Measurements from ENCODE around the gene TBL3.
A peak's percentile ranks its signal among the peaks of the same experiment; 100 is the strongest.
"Not testable (repeated sequence)": the region's sequence is repeated elsewhere in the genome, so short reads cannot be mapped to it uniquely, and the experiment has no call there.

The TBL3 gene

GRCh38 chr16:2009164-2009711 lies 37.4 kb downstream of the TBL3 start:
- Histone ChIP-seq H3K4me1 (ENCODE audit: insufficient read depth, low read length, poor library complexity, severe bottlenecking) (peaks cover 10% of the 10 kb centered on the region), H3K9ac (ENCODE audit: low read depth, low read length, poor library complexity, severe bottlenecking) (peak overlapping the region; percentile 82), H4K20me1 (ENCODE audit: insufficient read depth, low read length, poor library complexity, severe bottlenecking) (peaks cover 17% of the 10 kb centered on the region), H3K36me3 (ENCODE audit: insufficient read depth, low read length) (no peaks in the 10 kb centered on the region), H3K27me3 (ENCODE audit: insufficient read depth, low read length, poor library complexity, severe bottlenecking) (no peaks in the 10 kb centered on the region), H3K4me3 (ENCODE audit: low read length, poor library complexity, severe bottlenecking) (peak overlapping the region; percentile 80), H3K4me2 (ENCODE audit: low read depth, low read length, poor library complexity, severe bottlenecking) (peak overlapping the region; percentile 95), H3F3A (ENCODE audit: low read depth) (no peaks in the 10 kb centered on the region), H3K9me2 (replicated peaks; ENCODE audit: low read depth, low read length) (no peaks in the 10 kb centered on the region), H3K9me3 (ENCODE audit: insufficient read depth, low read depth, low read length) (no peaks in the 10 kb centered on the region), H3K79me2 (ENCODE audit: insufficient read depth, low read length) (peaks cover 48% of the 10 kb centered on the region), H2AFZ (ENCODE audit: low read length) (no peak overlapping the region)
- no peak for TF ChIP-seq EZH2phosphoT487 (IDR thresholded peaks at IDR 0.05; ENCODE audit: borderline replicate concordance)
- TF ChIP-seq, protein P1, sequence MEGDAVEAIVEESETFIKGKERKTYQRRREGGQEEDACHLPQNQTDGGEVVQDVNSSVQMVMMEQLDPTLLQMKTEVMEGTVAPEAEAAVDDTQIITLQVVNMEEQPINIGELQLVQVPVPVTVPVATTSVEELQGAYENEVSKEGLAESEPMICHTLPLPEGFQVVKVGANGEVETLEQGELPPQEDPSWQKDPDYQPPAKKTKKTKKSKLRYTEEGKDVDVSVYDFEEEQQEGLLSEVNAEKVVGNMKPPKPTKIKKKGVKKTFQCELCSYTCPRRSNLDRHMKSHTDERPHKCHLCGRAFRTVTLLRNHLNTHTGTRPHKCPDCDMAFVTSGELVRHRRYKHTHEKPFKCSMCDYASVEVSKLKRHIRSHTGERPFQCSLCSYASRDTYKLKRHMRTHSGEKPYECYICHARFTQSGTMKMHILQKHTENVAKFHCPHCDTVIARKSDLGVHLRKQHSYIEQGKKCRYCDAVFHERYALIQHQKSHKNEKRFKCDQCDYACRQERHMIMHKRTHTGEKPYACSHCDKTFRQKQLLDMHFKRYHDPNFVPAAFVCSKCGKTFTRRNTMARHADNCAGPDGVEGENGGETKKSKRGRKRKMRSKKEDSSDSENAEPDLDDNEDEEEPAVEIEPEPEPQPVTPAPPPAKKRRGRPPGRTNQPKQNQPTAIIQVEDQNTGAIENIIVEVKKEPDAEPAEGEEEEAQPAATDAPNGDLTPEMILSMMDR (conservative IDR thresholded peaks at IDR 0.05; ENCODE audit: low read length), result no peak

DNA sequence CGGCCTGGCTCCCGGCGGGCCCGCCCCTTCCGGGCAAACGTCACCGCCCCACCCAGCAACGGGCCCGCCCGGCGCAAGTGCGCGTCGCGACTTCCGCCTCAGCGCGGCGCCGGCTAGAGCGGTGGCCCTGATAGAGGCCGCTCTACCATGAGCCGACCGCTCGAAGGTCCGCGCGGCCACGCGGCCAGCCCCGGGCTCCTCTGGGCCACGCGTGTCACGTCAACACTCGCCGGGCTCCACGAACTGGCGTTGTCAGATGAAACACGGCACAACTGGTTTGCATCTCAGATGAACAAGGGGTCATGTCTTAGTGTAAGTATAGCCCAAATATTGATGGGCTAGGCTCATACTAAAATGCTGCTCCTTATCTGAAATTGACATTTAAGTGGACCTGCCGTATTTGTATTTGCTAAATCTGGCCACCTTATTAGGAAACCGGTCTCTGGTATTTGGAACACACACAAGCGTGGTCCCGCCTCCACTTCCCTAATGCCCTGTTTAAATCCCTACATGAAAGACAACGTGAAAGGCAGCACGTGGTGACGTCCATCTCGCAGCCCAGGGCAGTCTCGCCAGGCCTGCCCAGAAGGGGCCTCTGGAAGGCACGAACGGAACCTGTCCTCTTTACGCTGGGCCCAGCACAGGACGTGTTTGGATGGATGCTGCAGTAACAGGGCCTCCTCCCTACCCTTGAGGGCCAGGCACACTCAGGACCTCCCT lies 38.1 kb downstream of the TBL3 start, which contains the start of gene ZNF598:
Gene ZNF598, minus strand, starts transcription at position 31 of the 720 bp plus-strand sequence.
- H3K79me2 ChIP-seq (ENCODE audit: insufficient read depth, low read length), result peaks cover 44% of the 10 kb centered on the region
- H3K9me2 ChIP-seq (replicated peaks; ENCODE audit: low read depth, low read length), result no peaks in the 10 kb centered on the region
- no peaks in the 10 kb centered on the region for H3F3A ChIP-seq (ENCODE audit: low read depth)
- no peaks in the 10 kb centered on the region for H3K36me3 ChIP-seq (ENCODE audit: insufficient read depth, low read length)
- TF ChIP-seq, protein P1 (conservative IDR thresholded peaks at IDR 0.05; ENCODE audit: low read length), result no peak
- TF ChIP-seq EZH2phosphoT487 (IDR thresholded peaks at IDR 0.05; ENCODE audit: borderline replicate concordance), result no peak
- H4K20me1 ChIP-seq (ENCODE audit: insufficient read depth, low read length, poor library complexity, severe bottlenecking), result peaks cover 17% of the 10 kb centered on the region
- peak within 1 kb of the TSS; percentile 99 for H2AFZ ChIP-seq (ENCODE audit: low read length)
- H3K9me3 ChIP-seq (ENCODE audit: insufficient read depth, low read depth, low read length), result no peaks in the 10 kb centered on the region
- H3K27me3 ChIP-seq (ENCODE audit: insufficient read depth, low read length, poor library complexity, severe bottlenecking), result no peaks in the 10 kb centered on the region
- peak within 1 kb of the TSS; percentile 87 for H3K9ac ChIP-seq (ENCODE audit: low read depth, low read length, poor library complexity, severe bottlenecking)
- H3K4me3 ChIP-seq (ENCODE audit: low read length, poor library complexity, severe bottlenecking), result peak within 1 kb of the TSS; percentile 96
- H3K4me1 ChIP-seq (ENCODE audit: insufficient read depth, low read length, poor library complexity, severe bottlenecking), result peaks cover 10% of the 10 kb centered on the region
- H3K4me2 ChIP-seq (ENCODE audit: low read depth, low read length, poor library complexity, severe bottlenecking), result peak within 1 kb of the TSS; percentile 95

DNA sequence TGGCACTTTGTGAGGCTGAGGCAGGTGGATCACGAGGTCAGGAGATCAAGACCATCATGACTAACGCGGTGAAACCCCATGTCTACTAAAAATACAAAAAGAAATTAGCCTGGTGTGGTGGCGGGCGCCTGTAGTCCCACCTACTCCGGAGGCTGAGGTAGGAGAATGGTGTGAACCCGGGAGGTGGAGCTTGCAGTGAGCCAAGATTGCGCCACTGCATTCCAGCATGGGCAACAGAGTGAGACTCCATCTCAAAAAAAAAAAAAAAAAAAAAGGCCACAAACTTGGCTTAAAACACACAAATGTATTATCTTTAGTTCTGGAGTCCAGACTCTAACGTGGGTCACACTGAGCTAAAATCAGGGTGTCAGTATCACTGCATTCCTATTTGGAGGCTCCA lies 39.9 kb downstream of the TBL3 start:
- H3K4me2 ChIP-seq (ENCODE audit: low read depth, low read length, poor library complexity, severe bottlenecking); H3K9me3 ChIP-seq (ENCODE audit: insufficient read depth, low read depth, low read length); H2AFZ ChIP-seq (ENCODE audit: low read length); H3K36me3 ChIP-seq (ENCODE audit: insufficient read depth, low read length); H3K4me3 ChIP-seq (ENCODE audit: low read length, poor library complexity, severe bottlenecking); H3F3A ChIP-seq (ENCODE audit: low read depth); H3K9ac ChIP-seq (ENCODE audit: low read depth, low read length, poor library complexity, severe bottlenecking); H3K9me2 ChIP-seq (replicated peaks; ENCODE audit: low read depth, low read length); H3K27me3 ChIP-seq (ENCODE audit: insufficient read depth, low read length, poor library complexity, severe bottlenecking): not testable (repeated sequence)
- Histone ChIP-seq H4K20me1 (ENCODE audit: insufficient read depth, low read length, poor library complexity, severe bottlenecking) (peaks cover 17% of the 10 kb centered on the region), H3K79me2 (ENCODE audit: insufficient read depth, low read length) (peaks cover 26% of the 10 kb centered on the region), H3K4me1 (ENCODE audit: insufficient read depth, low read length, poor library complexity, severe bottlenecking) (peaks cover 10% of the 10 kb centered on the region)
